Loucy (cell line): Measurements from ENCODE around the gene ZFYVE1.
A peak's percentile ranks its signal among the peaks of the same experiment; 100 is the strongest.

Source experiments
- H2AFZ ChIP-seq: fragments of 200-600 bp; sonication (generic); 2 replicates; pipeline ENCODE4 v1.6.0; 2016; ENCODE audit warnings: antibody characterized with exemption, mild to moderate bottlenecking, low read length, moderate library complexity
- H3F3A ChIP-seq: fragments of 200-600 bp; 2 replicates; pipeline ENCODE4 v1.6.0; 2016; ENCODE audit warnings: antibody characterized with exemption, low read depth, mild to moderate bottlenecking
- H3K27me3 ChIP-seq: fragments of 200-600 bp; sonication (generic); 2 replicates; pipeline ENCODE4 v1.6.1; 2014; ENCODE audit warnings: low read length, mild to moderate bottlenecking; ENCODE audit not compliant: insufficient read depth, poor library complexity, severe bottlenecking
- H3K36me3 ChIP-seq: fragments of 200-600 bp; sonication (generic); 2 replicates; pipeline ENCODE4 v1.6.1; 2016; ENCODE audit warnings: low read length; ENCODE audit not compliant: insufficient read depth
- H3K4me1 ChIP-seq: fragments of 200-600 bp; sonication (generic); 2 replicates; pipeline ENCODE4 v1.5.1; 2014; ENCODE audit warnings: low read length, mild to moderate bottlenecking; ENCODE audit not compliant: insufficient read depth, poor library complexity, severe bottlenecking
- H3K4me2 ChIP-seq: fragments of 200-600 bp; sonication (generic); 2 replicates; pipeline ENCODE4 v1.6.0; 2014; ENCODE audit warnings: antibody characterized with exemption, low read length, low read depth, mild to moderate bottlenecking; ENCODE audit not compliant: poor library complexity, severe bottlenecking
- H3K4me3 ChIP-seq: fragments of 200-600 bp; sonication (generic); 2 replicates; pipeline ENCODE4 v1.5.1; 2014; ENCODE audit warnings: low read length, mild to moderate bottlenecking, mixed read lengths; ENCODE audit not compliant: poor library complexity, severe bottlenecking
- H3K79me2 ChIP-seq: fragments of 200-600 bp; sonication (generic); 2 replicates; pipeline ENCODE4 v1.6.1; 2014; ENCODE audit warnings: low read length; ENCODE audit not compliant: insufficient read depth
- H3K9ac ChIP-seq: fragments of 200-600 bp; sonication (generic); 2 replicates; pipeline ENCODE4 v1.6.0; 2014; ENCODE audit warnings: mild to moderate bottlenecking, low read depth, low read length, moderate library complexity; ENCODE audit not compliant: poor library complexity, severe bottlenecking
- H3K9me2 ChIP-seq: fragments of 200-600 bp; sonication (generic); replicated peaks from 2 replicates; pipeline ENCODE4 v1.6.1; 2016; ENCODE audit warnings: low read depth, low read length, mixed read lengths
- H3K9me3 ChIP-seq: fragments of 200-600 bp; sonication (generic); 2 replicates; pipeline ENCODE4 v1.6.1; 2014; ENCODE audit warnings: mild to moderate bottlenecking, antibody characterized with exemption, low read length, low read depth; ENCODE audit not compliant: insufficient read depth
- H4K20me1 ChIP-seq: fragments of 200-600 bp; sonication (generic); 2 replicates; pipeline ENCODE4 v1.6.0; 2014; ENCODE audit warnings: antibody characterized with exemption, low read length, mild to moderate bottlenecking; ENCODE audit not compliant: insufficient read depth, poor library complexity, severe bottlenecking
- EZH2phosphoT487 ChIP-seq: fragments of 200-600 bp; IDR thresholded peaks from 2 replicates; pipeline ENCODE4 v1.6.1; 2018; ENCODE audit warnings: antibody characterized with exemption, mild to moderate bottlenecking, moderate library complexity, borderline replicate concordance
- TF ChIP-seq, protein P1 (sequence below): fragments of 200-600 bp; sonication (generic); conservative IDR thresholded peaks from 2 replicates; pipeline ENCODE4 v1.5.1; 2014; ENCODE audit warnings: mild to moderate bottlenecking, antibody characterized with exemption, low read length

Gene ZFYVE1

GRCh38 chr14:72942934-72943333, 84.0 kb downstream of the ZFYVE1 start:
- H2AFZ ChIP-seq, result no peak overlapping the region
- no peak overlapping the region for H3K9ac ChIP-seq
- no peak overlapping the region for H3K4me3 ChIP-seq
- H4K20me1 ChIP-seq, result no peaks in the 10 kb centered on the region
- no peaks in the 10 kb centered on the region for H3K9me2 ChIP-seq
- peaks cover 16% of the 10 kb centered on the region for H3K4me1 ChIP-seq
- no peak overlapping the region for H3K4me2 ChIP-seq
- H3K9me3 ChIP-seq, result no peaks in the 10 kb centered on the region
- H3F3A ChIP-seq, result no peaks in the 10 kb centered on the region
- no peaks in the 10 kb centered on the region for H3K27me3 ChIP-seq
- H3K79me2 ChIP-seq, result no peaks in the 10 kb centered on the region
- no peak for TF ChIP-seq EZH2phosphoT487
- TF ChIP-seq, protein P1, sequence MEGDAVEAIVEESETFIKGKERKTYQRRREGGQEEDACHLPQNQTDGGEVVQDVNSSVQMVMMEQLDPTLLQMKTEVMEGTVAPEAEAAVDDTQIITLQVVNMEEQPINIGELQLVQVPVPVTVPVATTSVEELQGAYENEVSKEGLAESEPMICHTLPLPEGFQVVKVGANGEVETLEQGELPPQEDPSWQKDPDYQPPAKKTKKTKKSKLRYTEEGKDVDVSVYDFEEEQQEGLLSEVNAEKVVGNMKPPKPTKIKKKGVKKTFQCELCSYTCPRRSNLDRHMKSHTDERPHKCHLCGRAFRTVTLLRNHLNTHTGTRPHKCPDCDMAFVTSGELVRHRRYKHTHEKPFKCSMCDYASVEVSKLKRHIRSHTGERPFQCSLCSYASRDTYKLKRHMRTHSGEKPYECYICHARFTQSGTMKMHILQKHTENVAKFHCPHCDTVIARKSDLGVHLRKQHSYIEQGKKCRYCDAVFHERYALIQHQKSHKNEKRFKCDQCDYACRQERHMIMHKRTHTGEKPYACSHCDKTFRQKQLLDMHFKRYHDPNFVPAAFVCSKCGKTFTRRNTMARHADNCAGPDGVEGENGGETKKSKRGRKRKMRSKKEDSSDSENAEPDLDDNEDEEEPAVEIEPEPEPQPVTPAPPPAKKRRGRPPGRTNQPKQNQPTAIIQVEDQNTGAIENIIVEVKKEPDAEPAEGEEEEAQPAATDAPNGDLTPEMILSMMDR, result peak; percentile 54
- H3K36me3 ChIP-seq, result peaks cover 41% of the 10 kb centered on the region; the same call in 1 of the 2 replicates

DNA sequence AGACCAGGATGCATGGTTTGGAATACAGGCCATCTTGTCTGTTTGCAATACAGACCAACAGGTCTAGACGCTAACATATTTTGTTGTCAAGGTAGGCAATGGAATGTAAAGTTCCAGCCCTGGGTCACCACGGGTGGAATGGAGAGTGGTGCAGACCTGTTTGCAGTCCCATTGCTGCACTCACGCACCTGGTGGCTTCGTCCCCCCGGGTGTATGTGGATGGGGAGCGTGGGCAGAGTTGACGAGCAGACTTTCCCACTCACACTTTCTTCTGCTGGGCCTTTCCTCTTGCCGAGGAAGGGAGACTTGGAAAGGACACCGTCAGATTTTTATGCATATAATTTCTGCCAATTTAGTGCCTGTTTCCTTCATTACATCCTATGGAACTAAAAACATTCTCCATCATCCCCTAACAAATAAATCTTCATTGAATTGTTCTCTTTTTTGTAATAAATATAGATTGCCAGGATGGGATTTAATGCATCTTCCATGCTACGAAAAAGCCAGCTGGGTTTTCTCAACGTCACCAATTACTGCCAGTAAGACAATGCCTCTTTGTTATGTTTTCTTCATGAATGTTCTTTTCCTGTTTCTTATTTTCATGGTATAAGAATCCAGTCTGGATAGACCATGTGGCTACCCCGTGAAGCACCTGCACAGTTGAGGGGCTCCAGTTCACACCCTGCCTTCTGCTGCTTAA, 85.5 kb downstream of the ZFYVE1 start:
- no peak overlapping the region for H3K4me2 ChIP-seq
- no peaks in the 10 kb centered on the region for H3F3A ChIP-seq
- H3K27me3 ChIP-seq, result no peaks in the 10 kb centered on the region
- H3K36me3 ChIP-seq, result peaks cover 41% of the 10 kb centered on the region; the same call in 1 of the 2 replicates
- no peak overlapping the region for H2AFZ ChIP-seq
- TF ChIP-seq, protein P1, result no peak
- no peak for TF ChIP-seq EZH2phosphoT487
- H3K79me2 ChIP-seq, result no peaks in the 10 kb centered on the region
- peaks cover 5% of the 10 kb centered on the region for H4K20me1 ChIP-seq
- peaks cover 15% of the 10 kb centered on the region for H3K4me1 ChIP-seq
- no peaks in the 10 kb centered on the region for H3K9me3 ChIP-seq
- H3K4me3 ChIP-seq, result no peak overlapping the region
- H3K9me2 ChIP-seq, result no peaks in the 10 kb centered on the region
- H3K9ac ChIP-seq, result no peak overlapping the region

GRCh38 chr14:72939630-72940029, 87.3 kb downstream of the ZFYVE1 start:
- no peak for TF ChIP-seq EZH2phosphoT487
- TF ChIP-seq, protein P1, result no peak
- Histone ChIP-seq H4K20me1 (peaks cover 5% of the 10 kb centered on the region), H3K9me3 (no peaks in the 10 kb centered on the region), H3K4me2 (no peak overlapping the region), H3K79me2 (no peaks in the 10 kb centered on the region), H3F3A (no peaks in the 10 kb centered on the region), H3K9me2 (no peaks in the 10 kb centered on the region), H3K9ac (no peak overlapping the region), H3K36me3 (peaks cover 41% of the 10 kb centered on the region; the same call in 1 of the 2 replicates), H3K4me3 (no peak overlapping the region), H3K4me1 (peaks cover 15% of the 10 kb centered on the region), H3K27me3 (no peaks in the 10 kb centered on the region), H2AFZ (no peak overlapping the region)
